ENCODE data around the gene THADA. TPM values are rescaled to one million over a fixed set of nuclear protein-coding genes. Genes with fewer than 3 reads are reported as not detected.
A peak's percentile ranks its signal among the peaks of the same experiment; 100 is the strongest.

THADA gene
- total RNA-seq, 4 donors from 2014 or later: 35.7 to 49.2 (median 47.4) TPM

- Histone ChIP-seq H3K4me3 (no peak overlapping the region), H3K27ac (no peak overlapping the region), H3K9me3 (peaks cover 0 to 9% (median 0%) of the 10 kb centered on the region in 4 donors), H3K27me3 (no peaks in the 10 kb centered on the region), H3K36me3 (peaks cover 0 to 46% (median 6%) of the 10 kb centered on the region in 3 donors), H3K4me1 (peaks cover 0 to 34% (median 15%) of the 10 kb centered on the region in 4 donors)
- 90 to 92% methylated on average over 8 of the region's 8 CpGs for WGBS, 2 donors
- TF ChIP-seq EP300 (IDR thresholded peaks at IDR 0.05) (no peak), CTCF (IDR thresholded peaks at IDR 0.05) (no peak), POLR2A (IDR thresholded peaks at IDR 0.05) (no peak)
- DNase-seq (ENCODE audit: low spot score in 2 of 2): no peak
Observed at GRCh38 chr2:43279317-43279840, 316.5 kb downstream of the THADA start.

GRCh38 chr2:43278564-43279220 lies 317.1 kb downstream of the THADA start:
- H3K36me3 ChIP-seq: peaks cover 0 to 39% (median 0%) of the 10 kb centered on the region in 3 donors
- DNase-seq (ENCODE audit: low spot score in 2 of 2): no peak
- H3K9me3 ChIP-seq: peaks cover 0 to 2% (median 0%) of the 10 kb centered on the region in 4 donors
- H3K27me3 ChIP-seq: no peaks in the 10 kb centered on the region
- H3K27ac ChIP-seq: no peak overlapping the region
- H3K4me3 ChIP-seq: no peak overlapping the region
- TF ChIP-seq POLR2A (IDR thresholded peaks at IDR 0.05): no peak
- TF ChIP-seq CTCF (IDR thresholded peaks at IDR 0.05): no peak
- TF ChIP-seq EP300 (IDR thresholded peaks at IDR 0.05): no peak
- 66 to 68% methylated on average over 10 of the region's 10 CpGs for WGBS, 2 donors
- H3K4me1 ChIP-seq: peaks cover 0 to 40% (median 17%) of the 10 kb centered on the region in 4 donors

GRCh38 chr2:43276962-43277391 lies 318.9 kb downstream of the THADA start:
- no peak overlapping the region for H3K4me3 ChIP-seq
- WGBS, 2 donors: 51 to 61% methylated on average over 3 of the region's 3 CpGs

GRCh38 chr2:43276266-43276941 lies 319.4 kb downstream of the THADA start:
- peaks cover 0 to 45% (median 18%) of the 10 kb centered on the region in 4 donors for H3K4me1 ChIP-seq

More at GRCh38 chr2:43276962-43277391, 318.9 kb downstream of the THADA start:
- DNase-seq (ENCODE audit: low spot score in 2 of 2): no peak
- TF ChIP-seq CTCF (IDR thresholded peaks at IDR 0.05) (no peak), POLR2A (IDR thresholded peaks at IDR 0.05) (no peak), EP300 (IDR thresholded peaks at IDR 0.05) (no peak)
- Histone ChIP-seq H3K4me1 (peaks cover 0 to 45% (median 18%) of the 10 kb centered on the region in 4 donors), H3K27ac (peak overlapping the region; percentile 20 to 83 (median 52)), H3K36me3 (peaks cover 0 to 22% (median 0%) of the 10 kb centered on the region in 3 donors), H3K27me3 (no peaks in the 10 kb centered on the region), H3K9me3 (no peaks in the 10 kb centered on the region)

More at GRCh38 chr2:43276266-43276941, 319.4 kb downstream of the THADA start:
- WGBS, 2 donors: 56 to 58% methylated on average over 6 of the region's 6 CpGs
- H3K27me3 ChIP-seq: no peaks in the 10 kb centered on the region
- peaks cover 0 to 16% (median 0%) of the 10 kb centered on the region in 3 donors for H3K36me3 ChIP-seq
- no peak for DNase-seq (ENCODE audit: low spot score in 2 of 2)
- H3K4me3 ChIP-seq: no peak overlapping the region
- no peaks in the 10 kb centered on the region for H3K9me3 ChIP-seq
- TF ChIP-seq CTCF (IDR thresholded peaks at IDR 0.05) (no peak), EP300 (IDR thresholded peaks at IDR 0.05) (no peak), POLR2A (IDR thresholded peaks at IDR 0.05) (no peak)
- peak overlapping the region; percentile 20 to 83 (median 52) for H3K27ac ChIP-seq
